HG03103 (cell line): ENCODE results near the gene CNTN3.

Source experiments
- ATAC-seq: cut with Tn5 transposase; IDR thresholded peaks from one replicate; pipeline ENCODE4 v1.9.1; 2021; ENCODE audit warnings: low read depth; ENCODE audit not compliant: unreplicated experiment

CNTN3 gene

GRCh38 chr3:74613060-74613459 is 1.4 kb downstream of the CNTN3 start:
- no peak for ATAC-seq

- no peak for ATAC-seq
Observed at GRCh38 chr3:74611206-74611605, 3.3 kb downstream of the CNTN3 start.

GRCh38 chr3:74607803-74608202 is 6.7 kb downstream of the CNTN3 start:
- ATAC-seq = no peak

- no peak for ATAC-seq
Observed at GRCh38 chr3:74606996-74607395, 7.5 kb downstream of the CNTN3 start.

GRCh38 chr3:74605437-74605836 is 9.0 kb downstream of the CNTN3 start:
- no peak for ATAC-seq

GRCh38 chr3:74603292-74603691 is 11.2 kb downstream of the CNTN3 start:
- ATAC-seq = no peak

- no peak for ATAC-seq
Observed at GRCh38 chr3:74602471-74602870, 12.0 kb downstream of the CNTN3 start.

- no peak for ATAC-seq
Observed at GRCh38 chr3:74601793-74602192, 12.7 kb downstream of the CNTN3 start.

GRCh38 chr3:74599564-74599963 is 14.9 kb downstream of the CNTN3 start:
- no peak for ATAC-seq

GRCh38 chr3:74593152-74593551 is 21.3 kb downstream of the CNTN3 start:
- no peak for ATAC-seq

- no peak for ATAC-seq
Observed at GRCh38 chr3:74592359-74592758, 22.1 kb downstream of the CNTN3 start.

- ATAC-seq = no peak
Observed at GRCh38 chr3:74591946-74592345, 22.5 kb downstream of the CNTN3 start.

- ATAC-seq = no peak
Observed at GRCh38 chr3:74591342-74591741, 23.1 kb downstream of the CNTN3 start.

- no peak for ATAC-seq
Observed at GRCh38 chr3:74590620-74591262, 23.7 kb downstream of the CNTN3 start.

- no peak for ATAC-seq
Observed at GRCh38 chr3:74584782-74585181, 29.7 kb downstream of the CNTN3 start.

- no peak for ATAC-seq
Observed at GRCh38 chr3:74582982-74583381, 31.5 kb downstream of the CNTN3 start.

- ATAC-seq = no peak
Observed at GRCh38 chr3:74575857-74576256, 38.6 kb downstream of the CNTN3 start.

- no peak for ATAC-seq
Observed at GRCh38 chr3:74571118-74571517, 43.3 kb downstream of the CNTN3 start.
